ENCODE measurements around the gene MAZ.
"Not testable (repeated sequence)": the region's sequence is repeated elsewhere in the genome, so short reads cannot be mapped to it uniquely, and the experiment has no call there.

MAZ gene

GRCh38 chr16:29825145-29826044, 19.1 kb downstream of the MAZ start:
- DNase-seq (ENCODE audit: low spot score) = no peak

- no peak for DNase-seq (ENCODE audit: low spot score)
Measured at GRCh38 chr16:29826342-29826695, 20.0 kb downstream of the MAZ start.

- no peak for DNase-seq (ENCODE audit: low spot score)
Measured at GRCh38 chr16:29830774-29831173, 24.4 kb downstream of the MAZ start.

GRCh38 chr16:29831490-29831889, 25.2 kb downstream of the MAZ start:
- DNase-seq (ENCODE audit: low spot score) = no peak

- not testable (repeated sequence) for DNase-seq (ENCODE audit: low spot score)
Measured at GRCh38 chr16:29833219-29833618, 26.9 kb downstream of the MAZ start.

GRCh38 chr16:29834079-29834478, 27.8 kb downstream of the MAZ start:
- no peak for DNase-seq (ENCODE audit: low spot score)

GRCh38 chr16:29835926-29836325, 29.6 kb downstream of the MAZ start:
- no peak for DNase-seq (ENCODE audit: low spot score)

- DNase-seq (ENCODE audit: low spot score) = no peak
Measured at GRCh38 chr16:29836623-29837022, 30.3 kb downstream of the MAZ start.

- DNase-seq (ENCODE audit: low spot score) = no peak
Measured at GRCh38 chr16:29837841-29838240, 31.5 kb downstream of the MAZ start.

GRCh38 chr16:29839822-29840221, 33.5 kb downstream of the MAZ start:
- DNase-seq (ENCODE audit: low spot score) = no peak

- no peak for DNase-seq (ENCODE audit: low spot score)
Measured at GRCh38 chr16:29840240-29840639, 33.9 kb downstream of the MAZ start.

GRCh38 chr16:29841631-29842030, 35.3 kb downstream of the MAZ start:
- DNase-seq (ENCODE audit: low spot score) = no peak

- no peak for DNase-seq (ENCODE audit: low spot score)
Measured at GRCh38 chr16:29842732-29843346, 36.5 kb downstream of the MAZ start.

GRCh38 chr16:29843931-29844330, 37.6 kb downstream of the MAZ start:
- DNase-seq (ENCODE audit: low spot score) = no peak

GRCh38 chr16:29844575-29845331, 38.4 kb downstream of the MAZ start:
- DNase-seq (ENCODE audit: low spot score) = no peak

GRCh38 chr16:29845656-29846055, 39.3 kb downstream of the MAZ start:
- DNase-seq (ENCODE audit: low spot score) = no peak

GRCh38 chr16:29848420-29849297, 42.3 kb downstream of the MAZ start:
- peak; percentile 81 for DNase-seq (ENCODE audit: low spot score)

GRCh38 chr16:29849505-29849904, 43.2 kb downstream of the MAZ start:
- no peak for DNase-seq (ENCODE audit: low spot score)

GRCh38 chr16:29850998-29851397, 44.7 kb downstream of the MAZ start:
- no peak for DNase-seq (ENCODE audit: low spot score)

GRCh38 chr16:29852654-29853053, 46.3 kb downstream of the MAZ start:
- DNase-seq (ENCODE audit: low spot score) = no peak

GRCh38 chr16:29854520-29855100, 48.3 kb downstream of the MAZ start:
- DNase-seq (ENCODE audit: low spot score) = no peak

Data from hematopoietic multipotent progenitor cell treated with erythropoietin and hydrocortisone succinate and interleukin-3 and kit ligand, for 17 days (in vitro differentiated cells).